MCF 10A (cell line): ENCODE measurements around the gene PSMD9. TPM values are rescaled to one million over a fixed set of nuclear protein-coding genes. Genes with fewer than 3 reads are reported as not detected.
"Not testable (repeated sequence)": the region's sequence is repeated elsewhere in the genome, so short reads cannot be mapped to it uniquely, and the experiment has no call there.

Experiments used
- BruUV-seq: library from RNA; stranded (reverse); fragments of 400-500 nt; replicated peaks from 2 replicates; lab custom pipeline; 2021; lab: Mats Ljungman, UMichigan
- CTCF ChIA-PET: fragments of 300-600 bp; sonication (Branson Sonifier 250); formaldehyde crosslinking; extraction: SDS; loops from one replicate; lab custom pipeline; 2021; ENCODE audit warnings: antibody characterized with exemption, inconsistent platforms; lab: Yijun Ruan, JAX
- POLR2A ChIA-PET: fragments of 300-600, 350-650 bp; sonication (Branson Sonifier 250); formaldehyde crosslinking; extraction: SDS; loops from one replicate; lab custom pipeline; 2020; ENCODE audit warnings: antibody characterized with exemption, inconsistent platforms; lab: Yijun Ruan, JAX
- DNase-seq: peaks from one replicate; pipeline ENCODE4 v3.0.0-alpha.2; 2018; ENCODE audit not compliant: unreplicated experiment
- H3K27ac Mint-ChIP-seq: one replicate; pipeline ENCODE4 v1.8.0; 2022; ENCODE audit warnings: mild to moderate bottlenecking, low read depth, mixed read lengths; ENCODE audit not compliant: unreplicated experiment
- H3K27me3 Mint-ChIP-seq: one replicate; pipeline ENCODE4 v1.8.0; 2022; ENCODE audit warnings: mixed read lengths; ENCODE audit not compliant: insufficient read depth, unreplicated experiment
- H3K36me3 Mint-ChIP-seq: one replicate; pipeline ENCODE4 v1.8.0; 2022; ENCODE audit warnings: mild to moderate bottlenecking, moderate library complexity, mixed read lengths; ENCODE audit not compliant: insufficient read depth, unreplicated experiment
- H3K4me1 Mint-ChIP-seq: one replicate; pipeline ENCODE4 v1.8.0; 2022; ENCODE audit warnings: mixed read lengths; ENCODE audit not compliant: insufficient read depth, unreplicated experiment
- H3K4me3 Mint-ChIP-seq: one replicate; pipeline ENCODE4 v1.8.0; 2022; ENCODE audit warnings: mild to moderate bottlenecking, moderate library complexity, mixed read lengths; ENCODE audit not compliant: unreplicated experiment
- H3K9me3 Mint-ChIP-seq: one replicate; pipeline ENCODE4 v1.8.0; 2022; ENCODE audit warnings: mixed read lengths; ENCODE audit not compliant: unreplicated experiment
- CTCF ChIP-seq: fragments of 200-600 bp; IDR thresholded peaks from one replicate; pipeline ENCODE4 v1.8.0; 2022; ENCODE audit warnings: antibody characterized with exemption, mild to moderate bottlenecking; ENCODE audit not compliant: unreplicated experiment
- intact Hi-C: fragments of 100-400 bp; cut with micrococcal nuclease; formaldehyde crosslinking; loops from 2 replicates; pipeline ENCODE4 v1.14.1; 2022
- total RNA-seq: library from RNA; stranded (reverse); gene quantifications from 2 replicates; pipeline ENCODE4 v1.2.3, GENCODE V29; 2022

PSMD9 gene
- total RNA-seq, 1 experiment from 2014 or later = 96.3 TPM

GRCh38 chr12:121873216-121873569 is 15.4 kb upstream of the PSMD9 start:
- POLR2A ChIA-PET = interaction anchor here (0.6 to 0.9 kb wide), 3 partner anchors 61 to 75 kb away, joined by 3 to 4 read pairs (median 3); no protein-coding TSS in a partner anchor
- no peaks in the 10 kb centered on the region for H3K9me3 Mint-ChIP-seq
- CTCF ChIA-PET = interaction anchor here (0.6 to 1.2 kb wide), 3 partner anchors 79 to 895 kb away, joined by 3 read pairs; no protein-coding TSS in a partner anchor
- no peak for DNase-seq
- no peaks in the 10 kb centered on the region for H3K27me3 Mint-ChIP-seq
- BruUV-seq = no TSS peak
- H3K27ac Mint-ChIP-seq = no peak overlapping the region
- no peak for TF ChIP-seq CTCF
- H3K36me3 Mint-ChIP-seq = no peaks in the 10 kb centered on the region
- peaks cover 7% of the 10 kb centered on the region for H3K4me1 Mint-ChIP-seq
- no peak overlapping the region for H3K4me3 Mint-ChIP-seq
- intact Hi-C loops = no loop called here

GRCh38 chr12:121874071-121874470 is 14.5 kb upstream of the PSMD9 start:
- Mint-ChIP-seq H3K4me1 (peaks cover 7% of the 10 kb centered on the region), H3K9me3 (no peaks in the 10 kb centered on the region), H3K27ac (no peak overlapping the region), H3K27me3 (no peaks in the 10 kb centered on the region), H3K4me3 (no peak overlapping the region), H3K36me3 (no peaks in the 10 kb centered on the region)
- intact Hi-C loops = no loop called here
- no peak for DNase-seq
- BruUV-seq = no TSS peak
- ChIA-PET POLR2A (interaction anchor here (0.6 kb wide), 1 partner anchor 71 kb away, joined by 3 read pairs; no protein-coding TSS in a partner anchor), CTCF (no interaction called here)
- no peak for TF ChIP-seq CTCF

- CTCF ChIA-PET = no interaction called here
- POLR2A ChIA-PET = interaction anchor here (1.2 kb wide), 1 partner anchor 73 kb away, joined by 3 read pairs; no protein-coding TSS in a partner anchor
- TF ChIP-seq CTCF = no peak
- Mint-ChIP-seq H3K27ac (no peak overlapping the region), H3K36me3 (no peaks in the 10 kb centered on the region), H3K4me1 (peaks cover 7% of the 10 kb centered on the region), H3K27me3 (no peaks in the 10 kb centered on the region), H3K4me3 (no peak overlapping the region), H3K9me3 (no peaks in the 10 kb centered on the region)
- no TSS peak for BruUV-seq
- DNase-seq = no peak
- intact Hi-C loops = no loop called here
Observed at GRCh38 chr12:121875582-121875981, 13.0 kb upstream of the PSMD9 start.

GRCh38 chr12:121876080-121876447 is 12.5 kb upstream of the PSMD9 start:
- H3K4me3 Mint-ChIP-seq, intact Hi-C loops, H3K27ac Mint-ChIP-seq, H3K9me3 Mint-ChIP-seq, BruUV-seq, CTCF ChIA-PET, DNase-seq, H3K36me3 Mint-ChIP-seq, H3K4me1 Mint-ChIP-seq, H3K27me3 Mint-ChIP-seq: not testable (repeated sequence)
- POLR2A ChIA-PET = interaction anchor here (1.2 kb wide), 1 partner anchor 73 kb away, joined by 3 read pairs; no protein-coding TSS in a partner anchor

- CTCF ChIA-PET = interaction anchor here (0.5 to 1.4 kb wide), 4 partner anchors 15 to 125 kb away, joined by 3 to 5 read pairs (median 3); no protein-coding TSS in a partner anchor
- Mint-ChIP-seq H3K27me3 (no peaks in the 10 kb centered on the region), H3K9me3 (no peaks in the 10 kb centered on the region), H3K4me3 (no peak overlapping the region), H3K36me3 (no peaks in the 10 kb centered on the region), H3K27ac (no peak overlapping the region), H3K4me1 (no peaks in the 10 kb centered on the region)
- DNase-seq = no peak
- intact Hi-C loops = no loop called here
- TF ChIP-seq CTCF = no peak
- no TSS peak for BruUV-seq
- POLR2A ChIA-PET = interaction anchor here (0.6 kb wide), 1 partner anchor 197 kb away, joined by 5 read pairs; no protein-coding TSS in a partner anchor
Observed at GRCh38 chr12:121883315-121883660, 5.3 kb upstream of the PSMD9 start.

- CTCF ChIA-PET = interaction anchor here (0.8 kb wide), 1 partner anchor 91 kb away, joined by 3 read pairs; no protein-coding TSS in a partner anchor
- H3K36me3 Mint-ChIP-seq, H3K27me3 Mint-ChIP-seq, H3K4me1 Mint-ChIP-seq, H3K27ac Mint-ChIP-seq, BruUV-seq, H3K9me3 Mint-ChIP-seq, H3K4me3 Mint-ChIP-seq, POLR2A ChIA-PET: not testable (repeated sequence)
- peak; percentile 46 for DNase-seq
- intact Hi-C loops = loop anchor here (5.0 kb wide), 1 partner anchor 137 kb away; the partner anchor contains the start of gene BCL7A
Observed at GRCh38 chr12:121885129-121885528, 3.5 kb upstream of the PSMD9 start.
